Measurements from ENCODE around the gene ELOVL2. TPM values are rescaled to one million over a fixed set of nuclear protein-coding genes. Genes with fewer than 3 reads are reported as not detected.

ELOVL2 gene
- total and polyA plus RNA-seq, 12 donors: 0.73 to 3.5 (median 1.2) TPM

GRCh38 chr6:11050731-11051130 lies 6.6 kb upstream of the ELOVL2 start:
- H3K9me3 ChIP-seq: no peaks in the 10 kb centered on the region

GRCh38 chr6:11044712-11045167 lies 635 bp upstream of the ELOVL2 start:
- TF ChIP-seq CTCF (IDR thresholded peaks at IDR 0.05): no peak
- DNase-seq (no peak), ATAC-seq (no peak)
- no peaks in the 10 kb centered on the region for H3K36me3 ChIP-seq
- peaks cover 0 to 96% (median 82%) of the 10 kb centered on the region in 7 donors for H3K27me3 ChIP-seq
- intact Hi-C loops (cut with DNase I): loop anchor here in 1 of 10 donors (5.0 kb wide), 1 partner anchor 92 kb away; no protein-coding TSS in a partner anchor
- no peak overlapping the region for H3K27ac ChIP-seq
- peaks cover 0 to 5% (median 0%) of the 10 kb centered on the region in 11 donors for H3K9me3 ChIP-seq
- peaks cover 0 to 11% (median 0%) of the 10 kb centered on the region in 9 donors for H3K4me1 ChIP-seq
- 27 to 34% methylated on average over 23 of the region's 23 CpGs for WGBS, 2 donors
- H3K4me3 ChIP-seq: peak overlapping the region in 9 of 10 donors; percentile 5 to 64 (median 48)

More at GRCh38 chr6:11050731-11051130, 6.6 kb upstream of the ELOVL2 start:
- peaks cover 0 to 58% (median 40%) of the 10 kb centered on the region in 7 donors for H3K27me3 ChIP-seq
- H3K27ac ChIP-seq: no peak overlapping the region
- TF ChIP-seq CTCF (IDR thresholded peaks at IDR 0.05): no peak
- no peak overlapping the region for H3K4me3 ChIP-seq
- ATAC-seq (no peak), DNase-seq (no peak)
- 42 to 60% methylated on average over 2 of the region's 2 CpGs for WGBS, 2 donors
- no peaks in the 10 kb centered on the region for H3K4me1 ChIP-seq
- H3K36me3 ChIP-seq: no peaks in the 10 kb centered on the region
- intact Hi-C loops (cut with DNase I): no loop called here

- peaks cover 0 to 98% (median 78%) of the 10 kb centered on the region in 7 donors for H3K27me3 ChIP-seq
- DNase-seq: peak in 1 of 2 donors; percentile 23
- no peak for TF ChIP-seq CTCF (IDR thresholded peaks at IDR 0.05)
- H3K27ac ChIP-seq: peak overlapping the region in 4 of 10 donors; percentile 27 to 60 (median 46)
- peak; percentile 36 to 67 (median 45) for ATAC-seq
- 1% methylated on average over 43 to 49 of the region's 49 CpGs for WGBS, 2 donors
- H3K4me3 ChIP-seq: peak overlapping the region; percentile 28 to 64 (median 55)
- peaks cover 0 to 5% (median 0%) of the 10 kb centered on the region in 11 donors for H3K9me3 ChIP-seq
- H3K4me1 ChIP-seq: peaks cover 0 to 11% (median 0%) of the 10 kb centered on the region in 9 donors
- intact Hi-C loops (cut with DNase I): loop anchor here in 1 of 10 donors (5.0 kb wide), 1 partner anchor 91 kb away; no protein-coding TSS in a partner anchor
- H3K36me3 ChIP-seq: no peaks in the 10 kb centered on the region
Observed at GRCh38 chr6:11043378-11043960, 636 bp downstream of the ELOVL2 start.

GRCh38 chr6:11042750-11043377 lies 1.2 kb downstream of the ELOVL2 start:
- H3K27me3 ChIP-seq: peaks cover 0 to 98% (median 78%) of the 10 kb centered on the region in 7 donors
- ATAC-seq (peak in 2 of 8 donors; percentile 12 to 55), DNase-seq (no peak)
- H3K9me3 ChIP-seq: peaks cover 0 to 5% (median 0%) of the 10 kb centered on the region in 11 donors
- H3K4me3 ChIP-seq: peak overlapping the region in 6 of 10 donors; percentile 52 to 64 (median 60)
- intact Hi-C loops (cut with DNase I): loop anchor here in 1 of 10 donors (5.0 kb wide), 1 partner anchor 91 kb away; no protein-coding TSS in a partner anchor
- 29% methylated on average over 10 of the region's 10 CpGs for WGBS, 2 donors
- peaks cover 0 to 11% (median 0%) of the 10 kb centered on the region in 9 donors for H3K4me1 ChIP-seq
- H3K27ac ChIP-seq: peak overlapping the region in 2 of 10 donors; percentile 52 to 60
- H3K36me3 ChIP-seq: no peaks in the 10 kb centered on the region
- no peak for TF ChIP-seq CTCF (IDR thresholded peaks at IDR 0.05)
